HL-60/S4 treated with retinoic acid at 250 ng/mL for 4 days and 3 days (cell line): ENCODE results near the gene CRYGS.
"Not testable (repeated sequence)": the region's sequence is repeated elsewhere in the genome, so short reads cannot be mapped to it uniquely, and the experiment has no call there.

ENCODE experiments used
- in situ Hi-C: fragments of 300-500 bp; cut with MboI; formaldehyde crosslinking; loops from 2 replicates; pipeline ENCODE4 v1.7.0; 2022; ENCODE audit warnings: low sequenced_read_pairs

Gene CRYGS

DNA sequence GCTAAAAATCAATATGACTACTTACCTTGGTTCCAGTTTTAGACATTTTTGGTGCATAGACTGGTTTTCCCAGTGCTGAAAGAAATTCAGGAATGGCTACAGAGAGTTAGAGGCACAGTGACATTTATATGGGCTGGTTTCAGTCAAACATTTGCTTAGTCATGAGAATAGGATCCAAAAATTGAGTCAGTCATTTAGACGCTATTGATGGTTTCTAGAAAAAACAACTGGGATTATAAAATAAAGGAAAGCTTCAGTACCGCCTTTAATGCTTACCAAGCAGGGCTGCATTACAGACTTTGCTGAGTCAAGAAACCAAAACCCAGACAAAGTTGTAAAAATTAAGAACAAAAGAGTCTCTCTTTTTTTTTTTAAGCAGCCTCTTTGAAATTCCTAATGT lies at the start of gene CRYGS:
Gene CRYGS, minus strand, starts transcription at position 100 of the 400 bp plus-strand sequence. Its CDS starts 54 bp downstream, at position 46.
- in situ Hi-C loops = no loop called here

DNA sequence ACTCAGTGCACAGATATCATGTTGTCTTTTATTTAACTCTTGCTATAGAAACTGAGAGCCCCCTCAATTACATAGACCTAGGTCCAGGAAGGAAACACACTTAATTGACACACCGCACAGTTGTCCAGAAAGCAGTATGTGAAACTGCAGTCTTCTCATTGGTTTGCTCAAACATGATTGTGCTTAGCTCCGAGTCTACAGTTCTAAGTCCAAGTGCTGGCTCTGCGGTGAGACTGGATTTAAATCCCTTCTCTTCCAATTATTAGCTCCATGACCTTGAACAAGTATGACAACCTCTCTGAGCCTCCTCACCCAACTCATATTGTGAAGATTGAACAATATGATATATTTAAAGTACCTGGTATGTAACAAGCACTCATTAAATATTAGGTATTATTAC lies 49.7 kb upstream of the CRYGS start:
- in situ Hi-C loops = no loop called here

DNA sequence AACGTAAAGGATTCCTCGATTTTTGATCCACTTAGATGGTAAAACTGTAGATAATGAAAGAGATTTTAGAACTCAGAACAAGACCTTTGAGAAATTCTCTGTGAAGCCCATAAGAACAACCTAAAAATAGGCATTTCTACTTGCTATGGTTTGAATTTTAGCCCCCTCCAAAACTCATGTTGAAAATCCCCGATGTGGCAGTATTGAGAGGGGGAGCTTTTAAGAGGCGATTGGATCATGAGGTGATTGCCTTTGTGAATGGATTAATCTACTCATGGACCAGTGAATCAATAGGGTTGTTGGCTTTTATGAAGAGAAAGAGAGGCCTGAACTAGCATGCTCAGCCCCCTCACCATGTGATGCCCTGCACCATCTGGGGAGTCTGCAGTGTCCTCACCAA lies 48.5 kb upstream of the CRYGS start:
- in situ Hi-C loops = no loop called here

DNA sequence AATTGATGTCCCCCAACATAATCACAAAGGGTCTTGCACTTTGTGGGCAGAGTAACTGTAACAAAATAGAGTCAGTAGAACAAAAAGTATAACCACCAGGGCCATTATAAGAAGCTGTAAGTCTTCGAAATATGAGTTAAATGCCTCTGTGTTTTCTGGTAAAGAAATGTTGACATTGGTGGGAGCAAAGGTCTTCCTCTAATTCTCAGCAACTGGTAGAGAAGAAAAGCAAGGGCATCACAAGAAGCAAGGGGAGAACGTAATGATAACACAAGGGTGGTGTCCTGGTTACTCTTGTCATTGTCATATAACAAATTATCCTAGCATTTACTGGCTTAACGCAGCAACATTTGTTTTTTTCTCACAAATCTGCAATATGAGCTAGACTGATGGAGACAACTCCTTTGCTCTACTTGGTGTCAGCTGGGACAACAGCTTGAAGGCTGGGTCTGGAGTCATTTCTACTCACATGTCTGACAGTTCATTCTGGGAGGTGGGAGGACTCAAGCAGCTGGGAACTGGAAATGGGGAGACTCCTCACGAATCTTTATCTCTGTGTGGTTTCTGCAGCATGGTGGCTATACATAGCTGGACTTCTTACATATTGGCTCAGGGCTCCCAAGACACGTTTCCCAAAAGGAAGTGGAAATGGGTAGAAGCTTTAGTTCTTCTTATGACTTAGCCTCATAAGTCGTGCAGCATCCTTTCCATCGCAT lies 46.6 kb upstream of the CRYGS start:
- in situ Hi-C loops = no loop called here

DNA sequence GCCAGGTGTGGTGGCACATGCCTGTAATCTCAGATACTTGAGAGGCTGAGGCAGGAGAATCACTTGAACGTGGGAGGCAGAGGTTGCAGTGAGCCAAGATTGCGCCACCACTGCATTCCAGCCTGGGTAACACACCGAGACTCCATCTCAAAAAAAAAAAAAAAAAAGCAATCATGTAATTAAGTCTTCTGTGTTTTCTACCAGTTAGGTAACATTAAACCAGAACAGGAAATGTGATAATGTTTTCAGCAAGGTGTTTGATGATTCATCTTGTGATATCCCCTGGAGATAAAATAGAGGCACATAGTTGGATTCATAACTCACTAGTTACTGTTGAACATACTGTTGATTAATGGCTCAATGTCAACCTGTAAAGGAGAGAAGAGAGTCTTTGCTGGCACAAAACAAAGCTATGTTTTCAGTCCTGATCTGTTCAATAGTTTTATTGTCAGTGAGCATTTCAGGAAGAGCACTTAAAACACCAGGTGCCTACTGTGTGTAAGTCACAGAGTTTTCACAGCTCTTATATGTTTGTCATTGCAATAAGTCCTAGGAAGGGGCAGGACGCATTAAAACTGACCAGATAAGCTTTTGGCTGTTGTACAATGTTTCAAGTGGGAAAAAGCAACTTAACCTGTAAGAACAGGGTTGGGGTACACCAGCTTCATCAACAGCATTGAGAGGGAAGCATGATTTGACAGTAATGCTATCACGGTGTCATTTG lies 45.8 kb upstream of the CRYGS start:
- in situ Hi-C loops = no loop called here

DNA sequence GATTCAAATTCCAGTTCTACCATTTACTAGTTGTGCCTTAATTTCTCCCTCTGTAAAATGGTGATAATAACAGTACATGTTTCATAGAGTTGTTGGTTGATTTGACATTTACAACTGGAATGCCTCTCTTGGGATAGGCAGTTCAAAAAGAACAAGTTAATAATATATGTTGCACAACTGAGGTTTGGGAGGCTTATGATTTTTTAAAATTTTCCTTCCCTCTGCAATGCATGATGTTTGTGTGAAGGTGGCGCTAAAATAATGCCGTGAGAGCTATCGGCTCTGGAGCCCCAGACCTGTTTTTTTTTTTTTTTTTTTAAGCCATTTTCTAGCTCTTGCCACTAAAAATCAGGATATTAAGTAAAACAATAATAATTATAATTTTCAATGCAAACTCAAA lies 44.9 kb upstream of the CRYGS start:
- in situ Hi-C loops = no loop called here

DNA sequence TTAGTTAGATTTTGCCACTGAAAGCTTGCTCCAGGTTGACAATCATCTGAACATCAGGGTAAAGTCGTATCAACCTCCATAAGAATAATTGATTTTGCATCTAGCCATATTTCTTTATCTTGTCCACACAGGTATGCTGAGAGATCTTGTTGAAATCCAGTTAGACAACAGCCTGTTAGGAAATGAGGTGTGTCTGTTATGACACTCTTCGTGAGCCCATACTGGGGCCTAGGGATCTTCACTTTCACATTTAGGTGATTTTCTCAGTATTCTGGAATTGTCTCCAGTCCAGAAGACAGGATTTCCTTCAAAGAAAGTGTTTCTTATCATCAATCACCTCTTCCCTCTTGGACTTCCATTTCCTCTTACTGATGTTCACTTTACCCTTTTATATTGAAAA lies 44.5 kb upstream of the CRYGS start:
- in situ Hi-C loops = no loop called here

DNA sequence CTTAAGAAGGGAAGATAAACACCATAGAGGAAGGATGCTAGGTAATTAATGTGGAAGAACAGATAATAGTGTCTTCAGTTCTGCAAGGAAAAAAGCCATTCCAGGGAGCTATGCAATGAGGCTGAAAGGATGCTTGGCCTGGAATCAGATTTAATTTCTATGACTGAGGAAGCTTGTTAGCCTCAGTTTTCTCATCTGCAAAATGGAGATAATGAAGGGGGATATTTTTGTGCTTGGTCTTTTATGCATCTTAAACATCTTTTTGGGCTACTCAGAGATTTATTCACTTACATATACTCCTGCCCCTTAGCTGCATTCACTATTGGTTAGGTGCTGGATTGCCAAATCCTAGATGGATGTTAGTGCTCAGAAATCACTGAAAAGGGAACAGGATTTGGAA lies 43.0 kb upstream of the CRYGS start:
- in situ Hi-C loops = no loop called here

DNA sequence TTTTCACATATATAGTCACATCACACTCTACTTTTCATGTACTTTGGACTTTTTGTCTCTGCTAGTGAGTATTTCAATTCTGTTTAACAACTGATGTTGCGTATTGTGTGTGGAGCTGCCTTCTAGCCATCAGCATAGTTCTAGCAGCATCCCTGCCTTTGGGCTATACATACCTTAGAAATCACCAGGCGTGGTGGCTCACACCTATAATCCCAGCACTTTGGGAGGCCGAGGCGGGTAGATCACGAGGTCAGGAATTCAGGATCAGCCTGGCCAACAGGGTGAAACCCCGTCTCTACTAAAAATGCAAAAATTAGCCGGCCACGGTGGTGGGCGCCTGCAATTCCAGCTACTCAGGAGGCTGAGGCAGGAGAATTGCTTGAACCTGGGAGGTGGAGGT lies 42.1 kb upstream of the CRYGS start:
- in situ Hi-C loops = not testable (repeated sequence)

DNA sequence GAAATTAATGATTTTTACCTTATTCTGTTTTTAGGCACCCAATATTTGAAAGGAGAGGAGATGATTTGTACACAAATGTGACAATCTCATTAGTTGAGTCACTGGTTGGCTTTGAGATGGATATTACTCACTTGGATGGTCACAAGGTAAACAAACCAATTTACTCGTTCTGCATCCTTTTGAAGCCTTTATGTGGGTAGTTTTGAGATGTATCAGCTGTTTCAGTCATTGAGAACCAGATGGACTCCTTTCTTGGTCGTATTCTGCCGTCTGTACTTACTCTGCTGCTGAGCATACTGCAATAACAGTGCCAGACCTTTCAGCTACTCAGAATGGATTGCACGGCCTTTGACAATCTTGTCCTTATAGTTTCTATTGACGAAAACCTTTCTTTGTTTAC lies 39.7 kb upstream of the CRYGS start:
- in situ Hi-C loops = no loop called here

DNA sequence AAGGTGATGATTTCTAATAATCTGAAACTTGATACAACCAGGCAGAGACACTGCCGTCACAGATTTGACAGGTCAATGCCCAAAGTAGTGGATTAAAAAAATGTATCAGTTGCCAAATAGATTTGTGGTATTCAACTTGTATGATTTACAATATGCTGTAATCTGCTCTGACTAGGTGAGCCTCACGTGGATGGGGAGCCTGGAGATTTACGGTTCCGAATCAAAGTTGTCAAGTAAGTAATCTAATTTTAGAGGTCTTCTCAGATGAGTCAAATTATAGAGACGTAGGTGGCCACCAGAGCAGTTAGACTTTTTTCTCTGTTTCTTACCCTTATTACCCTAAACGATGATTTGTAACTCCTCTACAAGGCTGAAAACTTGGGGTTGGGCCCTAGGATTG lies 38.4 kb upstream of the CRYGS start:
- in situ Hi-C loops = no loop called here

DNA sequence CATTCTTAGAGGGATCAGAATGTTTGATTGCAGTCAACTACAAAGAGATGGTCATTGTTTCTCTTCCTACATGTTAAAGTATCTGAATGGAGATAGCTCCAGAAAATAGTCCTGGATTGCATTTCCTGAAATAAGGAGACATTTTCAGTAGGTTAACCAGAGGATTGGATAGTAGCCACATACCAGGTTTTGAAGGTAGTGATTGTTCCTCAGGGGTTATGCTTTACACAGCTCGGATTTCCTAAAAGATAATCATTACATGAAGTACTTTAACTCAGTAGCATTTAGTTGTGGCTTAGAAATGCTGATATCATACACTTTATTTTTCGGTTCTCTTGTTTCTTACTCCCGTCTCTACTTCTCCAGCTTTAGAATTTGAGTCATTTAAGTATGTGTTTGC lies 36.6 kb upstream of the CRYGS start:
- in situ Hi-C loops = no loop called here

DNA sequence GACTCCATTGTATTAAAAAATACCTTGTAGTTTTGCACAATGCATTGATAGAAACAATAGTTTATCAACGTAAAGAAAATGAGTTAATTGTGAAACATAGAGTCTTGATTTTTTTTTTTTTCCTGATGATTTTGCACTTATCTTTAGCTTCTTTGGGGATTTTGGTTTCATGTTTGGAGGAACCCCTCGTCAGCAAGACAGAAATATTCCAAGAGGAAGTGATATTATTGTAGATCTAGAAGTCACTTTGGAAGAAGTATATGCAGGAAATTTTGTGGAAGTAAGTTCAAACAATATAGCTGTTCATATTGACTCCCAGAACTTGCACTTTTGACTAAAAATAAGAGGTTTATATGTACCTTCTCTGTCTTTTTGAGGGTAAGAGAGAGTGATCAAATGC lies 33.3 kb upstream of the CRYGS start:
- in situ Hi-C loops = no loop called here

DNA sequence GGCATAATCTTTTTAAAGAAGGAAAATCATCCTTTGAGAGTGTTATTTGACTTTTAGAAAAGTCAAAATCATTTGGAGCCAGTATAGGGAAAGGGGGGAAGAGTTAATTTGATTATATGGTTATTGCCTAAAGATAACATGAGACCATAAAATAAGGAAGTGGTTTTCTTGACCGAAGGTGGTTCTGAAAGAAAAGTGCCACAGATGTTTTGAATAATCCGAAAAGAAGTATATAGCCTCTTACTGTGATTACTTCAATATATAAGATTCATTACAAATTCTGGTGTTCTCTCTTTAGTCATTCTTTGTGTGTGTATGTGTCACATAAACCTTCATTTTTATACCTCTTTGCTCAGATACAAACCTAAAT lies 27.4 kb upstream of the CRYGS start:
- in situ Hi-C loops = no loop called here

DNA sequence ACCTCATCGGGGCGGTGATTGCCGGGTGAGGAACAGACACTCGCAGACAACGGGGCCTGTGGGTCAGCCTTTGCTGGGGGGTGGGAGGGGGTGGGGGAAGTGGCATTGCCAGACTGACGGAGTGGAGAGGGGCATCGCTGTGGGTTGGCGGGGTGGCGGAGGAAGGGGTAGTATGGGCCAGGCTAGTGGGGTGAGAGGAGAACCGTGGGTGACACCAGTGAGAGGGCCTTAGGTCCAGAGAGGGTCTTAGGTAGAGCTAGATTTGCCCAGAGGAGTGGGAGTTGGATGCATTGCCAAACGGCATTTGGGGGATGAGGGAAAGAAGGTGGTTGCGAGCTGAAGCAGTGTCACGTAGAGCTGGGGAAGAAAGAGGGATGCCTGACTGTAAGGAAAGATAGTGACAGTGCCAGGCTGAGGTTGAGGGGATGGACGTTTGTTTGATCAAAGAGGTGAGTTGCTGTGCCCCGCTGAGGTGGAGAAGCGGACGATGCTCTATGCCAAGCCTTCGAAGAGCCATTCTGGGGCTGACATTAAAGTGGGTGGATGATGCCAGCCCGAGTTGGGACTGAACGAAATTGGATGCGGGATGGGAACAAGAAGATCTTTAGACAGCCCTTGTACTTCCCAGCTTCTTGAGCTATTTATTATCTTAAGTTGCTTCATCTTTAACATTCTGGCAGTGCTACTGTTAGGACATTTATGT lies 26.9 kb upstream of the CRYGS start:
- in situ Hi-C loops = no loop called here

DNA sequence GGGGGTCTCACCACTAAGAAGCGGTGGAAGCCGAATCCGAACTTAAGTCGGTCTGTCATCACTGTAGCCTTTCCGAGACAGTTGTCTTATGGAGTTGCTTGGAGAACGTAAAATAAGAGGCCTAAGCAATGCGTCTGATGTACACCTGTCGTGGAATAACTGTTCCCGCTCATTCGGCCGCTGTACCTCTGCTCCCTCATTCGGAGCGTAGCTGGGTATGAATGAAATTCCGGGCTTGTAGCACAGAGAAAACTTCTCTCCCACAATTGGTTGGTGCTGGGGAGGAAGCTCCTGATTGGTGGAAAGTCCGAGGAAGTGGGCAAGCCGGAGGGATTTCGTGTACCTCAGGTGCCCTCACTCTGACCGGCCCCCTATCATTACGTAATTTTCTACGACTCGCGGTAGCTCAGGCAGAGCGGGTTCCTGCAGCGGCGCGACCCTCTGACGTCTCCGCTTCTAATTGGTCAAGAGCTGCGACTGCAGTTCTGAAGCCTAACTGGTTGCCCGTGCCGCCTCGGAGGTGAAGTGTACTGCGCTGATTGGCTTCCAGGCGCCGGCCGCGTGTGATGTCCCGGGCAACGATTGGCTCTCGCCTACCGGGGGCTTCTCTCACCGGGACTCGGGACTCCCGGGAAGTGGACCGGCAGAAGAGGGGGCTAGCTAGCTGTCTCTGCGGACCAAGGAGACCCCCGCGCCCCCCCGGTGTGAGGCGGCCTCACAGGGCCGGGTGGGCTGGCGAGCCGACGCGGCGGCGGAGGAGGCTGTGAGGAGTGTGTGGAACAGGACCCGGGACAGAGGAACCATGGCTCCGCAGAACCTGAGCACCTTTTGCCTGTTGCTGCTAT lies 26.1 kb upstream of the CRYGS start, which contains the start of gene DNAJB11:
Gene DNAJB11, plus strand, starts transcription at position 625 of the 845 bp plus-strand sequence. Its CDS starts 178 bp downstream, at position 803.
- in situ Hi-C loops = no loop called here

DNA sequence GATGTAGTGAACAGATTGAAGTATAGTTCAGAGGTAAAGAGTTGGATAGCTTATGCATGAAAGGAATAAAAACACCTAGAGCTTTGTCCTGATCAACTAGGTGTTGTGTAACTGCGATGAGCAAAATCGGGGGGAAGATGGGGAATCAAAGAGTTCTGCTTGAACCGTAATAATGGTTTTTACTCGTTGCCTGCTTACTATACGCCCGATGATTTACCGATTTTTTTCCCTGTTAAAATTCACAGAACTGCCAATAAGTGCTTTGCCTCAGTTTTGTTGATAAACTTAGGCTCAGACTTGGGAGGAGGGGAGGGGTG lies 25.6 kb upstream of the CRYGS start:
- in situ Hi-C loops = no loop called here

DNA sequence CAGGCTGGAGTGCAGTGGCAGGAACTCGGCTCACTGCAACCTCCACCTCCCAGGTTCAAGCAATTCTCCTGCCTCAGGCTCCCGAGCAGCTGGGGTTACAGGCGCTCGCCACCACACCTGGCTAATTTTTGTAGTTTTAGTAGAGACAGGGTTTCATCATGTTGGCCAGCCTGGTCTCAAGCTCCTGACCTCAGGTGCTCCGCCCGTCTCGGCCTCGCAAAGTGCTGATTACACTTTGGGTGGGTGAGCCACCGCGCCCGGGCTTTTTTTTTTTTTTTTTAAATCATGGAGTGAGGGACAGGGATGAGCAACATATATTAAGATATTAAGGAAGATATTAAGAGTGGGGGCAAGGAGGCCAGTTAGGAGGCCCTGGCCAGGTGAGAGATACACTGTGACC lies 25.2 kb upstream of the CRYGS start:
- in situ Hi-C loops = not testable (repeated sequence)

DNA sequence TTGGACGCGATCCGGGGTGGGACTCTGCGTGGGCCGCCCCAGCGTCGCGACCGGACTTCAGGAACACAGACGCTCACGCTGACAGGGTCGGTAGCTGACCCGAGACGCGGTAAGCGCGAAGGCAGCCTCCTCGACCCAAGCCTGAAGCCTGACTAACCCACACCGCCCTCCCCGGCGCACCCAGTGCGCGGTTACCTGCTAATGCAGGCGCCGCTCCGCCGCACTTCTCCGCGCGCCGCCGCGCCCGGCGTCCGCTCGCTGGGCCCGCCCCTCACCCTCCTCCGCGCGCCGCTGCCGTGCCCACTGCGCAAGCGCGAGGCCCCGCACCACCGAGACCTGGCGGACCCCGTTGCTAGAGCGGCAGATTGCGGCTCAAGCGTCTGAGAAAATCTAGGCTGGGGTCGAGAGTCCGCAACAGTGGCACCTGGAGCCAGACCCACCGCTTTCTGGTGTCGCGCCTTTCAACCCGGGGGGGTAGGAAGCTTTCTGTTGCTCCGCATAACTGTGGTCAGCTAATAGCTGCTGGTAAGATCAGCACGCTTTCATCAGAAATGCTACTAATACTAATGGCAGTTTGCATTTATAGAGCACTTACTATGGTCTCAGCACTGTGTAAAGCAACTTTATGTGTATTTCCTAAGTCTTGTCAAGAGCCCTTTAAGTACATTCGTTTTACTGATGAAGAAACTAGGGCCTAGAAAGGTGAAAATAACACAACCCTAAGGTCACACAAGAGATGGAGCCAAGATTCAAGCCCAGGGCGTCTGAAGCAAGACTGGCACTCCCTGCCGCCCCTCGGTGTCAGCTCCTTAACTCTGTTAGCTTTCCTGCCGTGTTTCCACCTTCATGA lies 23.1 kb upstream of the CRYGS start, which contains the start of gene TBCCD1:
Gene TBCCD1, minus strand, starts transcription at position 268 of the 850 bp plus-strand sequence. CDS start 3,010 bp downstream, outside the sequence.
- in situ Hi-C loops = no loop called here

DNA sequence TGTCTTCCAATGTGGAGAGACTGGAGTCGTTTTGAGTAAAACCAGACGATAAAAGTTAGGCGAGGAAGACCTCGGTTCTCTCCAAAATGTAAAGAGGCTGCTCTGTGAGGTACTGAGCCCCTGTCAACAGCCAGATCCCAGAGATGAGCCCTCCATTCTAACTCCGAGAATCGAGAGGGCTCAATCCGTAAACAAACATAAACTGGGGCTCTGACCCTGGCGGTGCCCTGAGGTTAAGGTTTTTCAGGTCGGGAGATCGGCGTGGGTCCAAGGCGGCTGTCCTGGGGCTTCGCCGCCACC lies 22.5 kb upstream of the CRYGS start:
- in situ Hi-C loops = no loop called here
